ENCODE results near the gene ZNF526. TPM values are rescaled to one million over a fixed set of nuclear protein-coding genes. Genes with fewer than 3 reads are reported as not detected.

Gene ZNF526
- total and polyA plus RNA-seq, 9 of the 15 experiments (the other 6 are each of a cell fraction or from before 2014, with no cell fraction given) = 1.3 to 17.9 (median 6.2) TPM

DNA sequence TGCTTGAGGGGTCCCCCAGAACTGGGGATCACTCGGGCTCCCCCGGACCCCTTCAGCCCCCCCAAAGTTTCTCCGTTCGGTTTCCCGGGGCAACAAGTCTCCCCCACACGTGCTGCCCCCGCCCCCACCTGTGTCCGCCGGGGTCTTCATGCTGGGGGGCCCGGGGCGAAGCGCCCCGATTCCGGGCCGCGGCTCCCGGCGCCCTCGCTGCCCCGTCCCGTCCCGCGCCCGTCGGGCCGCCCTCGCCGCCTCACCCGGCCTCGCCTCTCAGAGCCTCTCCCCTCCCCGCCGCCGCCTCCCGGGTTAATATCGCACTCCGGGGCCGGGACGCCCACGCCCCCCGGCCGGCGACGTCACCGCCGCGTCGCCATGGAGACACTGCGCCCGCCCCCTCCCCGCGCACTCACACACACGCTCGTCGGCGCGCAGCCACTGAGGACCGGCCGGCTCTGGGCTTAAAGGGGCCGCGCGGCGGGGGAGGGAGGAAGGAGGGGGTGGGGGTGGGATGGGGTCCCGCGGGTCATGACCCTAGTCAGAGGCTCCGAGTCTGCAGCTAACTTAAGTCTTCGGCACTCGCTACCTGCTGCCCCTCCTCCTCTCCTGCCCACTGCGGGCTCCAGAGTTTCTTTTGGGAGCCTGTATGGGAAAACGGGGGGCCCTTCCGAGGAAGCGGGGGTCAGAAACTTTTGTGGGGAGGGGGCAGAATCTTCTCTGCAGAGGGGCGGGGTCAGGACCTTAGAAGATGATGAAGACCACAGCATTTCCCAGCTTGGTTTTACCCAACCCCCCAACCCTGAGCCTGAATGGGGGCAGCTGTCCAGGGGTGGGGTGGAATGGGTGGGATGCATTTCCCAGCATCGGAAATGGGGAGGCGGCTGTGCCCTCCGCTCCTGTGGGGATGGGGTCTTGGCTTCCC is 35.0 kb downstream of the ZNF526 start, which contains the start of gene ERF:
TSS of gene ERF (minus strand) at position 279 of the 916 bp plus-strand sequence. CDS start at position 150, 129 bp downstream.
- peak; percentile 44 for FAIRE-seq
- H3K4me3 ChIP-seq = peak within 1 kb of the TSS; percentile 98
- peak within 1 kb of the TSS; percentile 96 for H3K27ac ChIP-seq (ENCODE audit: extremely low read depth, low read depth, low read length)
- ChIA-PET CTCF (ENCODE audit: low intra/inter-chr PET ratio) (no interaction called here), POLR2A (interaction anchor here (0.6 to 1.2 kb wide), 2 partner anchors 8 to 20 kb away, joined by 3 read pairs; no protein-coding TSS in a partner anchor)
- in situ Hi-C loops (cut with MboI) = no loop called here
- no peaks in the 10 kb centered on the region for H3K27me3 ChIP-seq (ENCODE audit: control insufficient read depth in 2 of 2, insufficient read depth in 2 of 2, low read length in 2 of 2)
- BruUV-seq (replicated peaks) = no TSS peak
- ATAC-seq = peak; percentile 74
- peaks cover 10% of the 10 kb centered on the region; the same call in 1 of the 2 replicates for H4K20me1 ChIP-seq (replicated peaks; ENCODE audit: control insufficient read depth, insufficient read depth, low read length)
- H3K9me3 ChIP-seq (replicated peaks; ENCODE audit: control insufficient read depth, insufficient read depth, low read depth, low read length) = no peaks in the 10 kb centered on the region
- H3K36me3 ChIP-seq (ENCODE audit: control insufficient read depth, insufficient read depth, low read length) = peaks cover 24% of the 10 kb centered on the region; the same call in 2 of the 3 replicates
- H3K9me1 ChIP-seq (ENCODE audit: control insufficient read depth, insufficient read depth, low read length) = peaks cover 7% of the 10 kb centered on the region
- under 1% methylated on average over 15 of the region's 75 CpGs for WGBS (ENCODE audit: insufficient coverage, low coverage, missing lambda C conversion rate)
- intact Hi-C loops (cut with micrococcal nuclease) = loop anchor here (2.0 kb wide), 1 partner anchor 14 kb away; the partner anchor contains the start of gene CIC
- H3K9ac ChIP-seq (ENCODE audit: insufficient read depth in 1 of 2, low read depth in 2 of 2, low read length in 2 of 2) = peak within 1 kb of the TSS; percentile 91 to 95
- peaks cover 47% of the 10 kb centered on the region for H3K79me2 ChIP-seq (ENCODE audit: control insufficient read depth, insufficient read depth, low read length)
- peak within 1 kb of the TSS; percentile 81 for H2AFZ ChIP-seq (ENCODE audit: low read depth, low read length)
- peak within 1 kb of the TSS; percentile 83 for H3K4me2 ChIP-seq (ENCODE audit: insufficient read depth, low read length)
- peak; percentile 91 to 96 (median 94) for DNase-seq (ENCODE audit: extremely low read depth in 1 of 4, low spot score in 3 of 4)
- peaks cover 19 to 59% of the 10 kb centered on the region in 2 experiments for H3K4me1 ChIP-seq (replicated peaks in 1 of 2; ENCODE audit: control insufficient read depth in 2 of 2, insufficient read depth in 2 of 2, low read length in 2 of 2)
- TF ChIP-seq PHF21A (IDR thresholded peaks at IDR 0.05; ENCODE audit: borderline replicate concordance, low read depth) = no peak
- peak; percentile 58 for TF ChIP-seq SMAD1 (IDR thresholded peaks at IDR 0.05; ENCODE audit: low read depth, low read length, partially characterized antibody)
- TF ChIP-seq ZNF561 (CRISPR knock-in tag; conservative IDR thresholded peaks at IDR 0.05) = no peak
- TF ChIP-seq, protein P1, sequence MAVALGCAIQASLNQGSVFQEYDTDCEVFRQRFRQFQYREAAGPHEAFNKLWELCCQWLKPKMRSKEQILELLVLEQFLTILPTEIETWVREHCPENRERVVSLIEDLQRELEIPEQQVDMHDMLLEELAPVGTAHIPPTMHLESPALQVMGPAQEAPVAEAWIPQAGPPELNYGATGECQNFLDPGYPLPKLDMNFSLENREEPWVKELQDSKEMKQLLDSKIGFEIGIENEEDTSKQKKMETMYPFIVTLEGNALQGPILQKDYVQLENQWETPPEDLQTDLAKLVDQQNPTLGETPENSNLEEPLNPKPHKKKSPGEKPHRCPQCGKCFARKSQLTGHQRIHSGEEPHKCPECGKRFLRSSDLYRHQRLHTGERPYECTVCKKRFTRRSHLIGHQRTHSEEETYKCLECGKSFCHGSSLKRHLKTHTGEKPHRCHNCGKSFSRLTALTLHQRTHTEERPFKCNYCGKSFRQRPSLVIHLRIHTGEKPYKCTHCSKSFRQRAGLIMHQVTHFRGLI (CRISPR knock-in tag; IDR thresholded peaks at IDR 0.05) = no peak
- TF ChIP-seq POLR2A (conservative IDR thresholded peaks at IDR 0.05) = peak; percentile 40; the same call in 1 of the 2 replicates
- no peak for TF ChIP-seq NR2C2 (CRISPR knock-in tag; IDR thresholded peaks at IDR 0.05)
- TF ChIP-seq NR2C2 (tag; IDR thresholded peaks at IDR 0.05) = peak; percentile 61
- TF ChIP-seq, protein P2, sequence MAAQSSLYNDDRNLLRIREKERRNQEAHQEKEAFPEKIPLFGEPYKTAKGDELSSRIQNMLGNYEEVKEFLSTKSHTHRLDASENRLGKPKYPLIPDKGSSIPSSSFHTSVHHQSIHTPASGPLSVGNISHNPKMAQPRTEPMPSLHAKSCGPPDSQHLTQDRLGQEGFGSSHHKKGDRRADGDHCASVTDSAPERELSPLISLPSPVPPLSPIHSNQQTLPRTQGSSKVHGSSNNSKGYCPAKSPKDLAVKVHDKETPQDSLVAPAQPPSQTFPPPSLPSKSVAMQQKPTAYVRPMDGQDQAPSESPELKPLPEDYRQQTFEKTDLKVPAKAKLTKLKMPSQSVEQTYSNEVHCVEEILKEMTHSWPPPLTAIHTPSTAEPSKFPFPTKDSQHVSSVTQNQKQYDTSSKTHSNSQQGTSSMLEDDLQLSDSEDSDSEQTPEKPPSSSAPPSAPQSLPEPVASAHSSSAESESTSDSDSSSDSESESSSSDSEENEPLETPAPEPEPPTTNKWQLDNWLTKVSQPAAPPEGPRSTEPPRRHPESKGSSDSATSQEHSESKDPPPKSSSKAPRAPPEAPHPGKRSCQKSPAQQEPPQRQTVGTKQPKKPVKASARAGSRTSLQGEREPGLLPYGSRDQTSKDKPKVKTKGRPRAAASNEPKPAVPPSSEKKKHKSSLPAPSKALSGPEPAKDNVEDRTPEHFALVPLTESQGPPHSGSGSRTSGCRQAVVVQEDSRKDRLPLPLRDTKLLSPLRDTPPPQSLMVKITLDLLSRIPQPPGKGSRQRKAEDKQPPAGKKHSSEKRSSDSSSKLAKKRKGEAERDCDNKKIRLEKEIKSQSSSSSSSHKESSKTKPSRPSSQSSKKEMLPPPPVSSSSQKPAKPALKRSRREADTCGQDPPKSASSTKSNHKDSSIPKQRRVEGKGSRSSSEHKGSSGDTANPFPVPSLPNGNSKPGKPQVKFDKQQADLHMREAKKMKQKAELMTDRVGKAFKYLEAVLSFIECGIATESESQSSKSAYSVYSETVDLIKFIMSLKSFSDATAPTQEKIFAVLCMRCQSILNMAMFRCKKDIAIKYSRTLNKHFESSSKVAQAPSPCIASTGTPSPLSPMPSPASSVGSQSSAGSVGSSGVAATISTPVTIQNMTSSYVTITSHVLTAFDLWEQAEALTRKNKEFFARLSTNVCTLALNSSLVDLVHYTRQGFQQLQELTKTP (IDR thresholded peaks at IDR 0.05; ENCODE audit: low read depth in 1 of 2, partially characterized antibody in 2 of 2) = no peak
- peak; percentile 81 for TF ChIP-seq POLR2AphosphoS5 (IDR thresholded peaks at IDR 0.05; ENCODE audit: control insufficient read depth, insufficient read depth, low read depth, low read length)
- no peak for TF ChIP-seq ZNF140 (CRISPR knock-in tag; IDR thresholded peaks at IDR 0.05)
- TF ChIP-seq CREBBP (IDR thresholded peaks at IDR 0.05; ENCODE audit: low read depth, low read length) = no peak
- no peak for TF ChIP-seq RHOXF2B (CRISPR knock-in tag; conservative IDR thresholded peaks at IDR 0.05)
- TF ChIP-seq MTF1 (CRISPR knock-in tag; IDR thresholded peaks at IDR 0.05; ENCODE audit: borderline replicate concordance) = no peak
- TF ChIP-seq, protein P3, sequence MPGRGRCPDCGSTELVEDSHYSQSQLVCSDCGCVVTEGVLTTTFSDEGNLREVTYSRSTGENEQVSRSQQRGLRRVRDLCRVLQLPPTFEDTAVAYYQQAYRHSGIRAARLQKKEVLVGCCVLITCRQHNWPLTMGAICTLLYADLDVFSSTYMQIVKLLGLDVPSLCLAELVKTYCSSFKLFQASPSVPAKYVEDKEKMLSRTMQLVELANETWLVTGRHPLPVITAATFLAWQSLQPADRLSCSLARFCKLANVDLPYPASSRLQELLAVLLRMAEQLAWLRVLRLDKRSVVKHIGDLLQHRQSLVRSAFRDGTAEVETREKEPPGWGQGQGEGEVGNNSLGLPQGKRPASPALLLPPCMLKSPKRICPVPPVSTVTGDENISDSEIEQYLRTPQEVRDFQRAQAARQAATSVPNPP (IDR thresholded peaks at IDR 0.05; ENCODE audit: borderline replicate concordance, insufficient read depth, insufficient read length) = no peak

All from K562 (cell line).